ENCODE data around the gene STEAP3. TPM values are rescaled to one million over a fixed set of nuclear protein-coding genes. Genes with fewer than 3 reads are reported as not detected.

STEAP3 gene
- total and polyA plus RNA-seq, 2 donors (not counting 1 experiment from before 2014, with no cell fraction given) = 1.1 to 1.6 TPM

DNA sequence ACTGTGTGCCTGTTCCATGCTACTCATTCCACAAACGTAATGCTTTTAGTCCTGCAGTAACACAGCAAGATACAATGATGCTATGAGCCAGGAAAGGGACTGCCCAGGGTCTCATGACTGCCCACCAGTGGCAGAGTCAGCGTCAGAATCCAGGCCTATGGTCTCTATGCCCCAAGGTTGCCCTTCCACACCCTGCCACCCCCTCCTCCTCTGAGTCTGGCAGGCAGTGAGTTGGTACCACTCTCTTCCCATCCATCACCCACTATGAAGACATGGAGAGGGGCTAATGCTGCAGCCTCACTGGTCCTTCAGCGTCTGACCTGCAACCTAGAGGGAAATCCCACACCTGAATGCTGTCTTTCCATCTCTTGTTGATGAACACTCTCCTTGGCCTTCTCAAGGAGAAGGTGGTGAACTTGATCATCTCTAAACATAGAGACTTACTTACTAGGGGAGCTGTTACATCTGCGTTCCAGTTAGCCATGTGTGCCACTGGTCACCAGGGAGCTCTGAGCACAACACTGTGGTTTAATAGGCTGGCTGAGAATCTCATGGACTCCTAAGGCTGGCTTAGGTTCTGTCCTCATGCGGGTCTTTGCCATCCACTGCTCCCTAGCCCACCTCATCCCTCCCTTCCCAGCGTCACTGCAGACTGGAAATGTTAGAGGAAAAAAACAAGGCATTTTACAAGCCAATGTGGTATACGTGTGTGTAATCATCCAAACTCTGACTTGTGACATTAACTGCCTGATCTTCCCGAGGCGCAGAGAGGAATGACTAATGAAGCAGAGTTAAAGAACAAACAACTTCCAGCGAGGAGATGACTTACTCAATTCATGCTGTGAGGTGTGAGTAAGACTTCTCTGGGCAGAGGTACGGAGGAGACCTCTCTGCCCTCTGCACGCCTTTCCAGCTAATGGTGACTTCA, 28.8 kb downstream of the STEAP3 start:
- Mint-ChIP-seq H3K4me1 (no peaks in the 10 kb centered on the region), H3K27me3 (no peaks in the 10 kb centered on the region), H3K27ac (no peak overlapping the region), H3K9me3 (ENCODE audit: insufficient read depth) (no peaks in the 10 kb centered on the region), H3K4me3 (no peak overlapping the region)
- ChIA-PET POLR2A (no interaction called here), CTCF (interaction anchor here (1.0 kb wide), 1 partner anchor 19 kb away, joined by 3 read pairs; no protein-coding TSS in a partner anchor)
- Histone ChIP-seq H3K9me3 (ENCODE audit: control extremely low read depth in 1 of 3, control insufficient read depth in 2 of 3, insufficient read depth in 1 of 3, low read length in 2 of 3) (no peaks in the 10 kb centered on the region), H3K79me2 (ENCODE audit: control insufficient read depth, insufficient read depth, low read length) (no peaks in the 10 kb centered on the region), H3K27ac (ENCODE audit: low read length in 2 of 2) (no peak overlapping the region), H3K4me1 (ENCODE audit: control insufficient read depth in 2 of 2, insufficient read depth in 2 of 2, low read length in 2 of 2) (no peaks in the 10 kb centered on the region), H3K9ac (ENCODE audit: low read length) (no peak overlapping the region), H2AFZ (ENCODE audit: insufficient read depth, low read depth, low read length, poor library complexity, severe bottlenecking) (no peak overlapping the region), H4K20me1 (ENCODE audit: control insufficient read depth, insufficient read depth, low read length, poor library complexity, severe bottlenecking) (no peaks in the 10 kb centered on the region), H3K4me2 (replicated peaks; ENCODE audit: low read depth, low read length, poor library complexity, severe bottlenecking) (no peak overlapping the region), H3K27me3 (replicated peaks in 1 of 4; ENCODE audit: control extremely low read depth in 1 of 4, control insufficient read depth in 3 of 4, insufficient read depth in 4 of 4, low read length in 3 of 4) (no peaks in the 10 kb centered on the region), H3K36me3 (replicated peaks in 1 of 2; ENCODE audit: control extremely low read depth in 1 of 2, control insufficient read depth in 1 of 2, extremely low read depth in 1 of 2, insufficient read depth in 2 of 2, low read length in 1 of 2) (no peaks in the 10 kb centered on the region), H3K4me3 (ENCODE audit: control extremely low read depth in 1 of 5, extremely low read depth in 1 of 5, insufficient read depth in 1 of 5, low read depth in 2 of 5, low read length in 4 of 5) (no peak overlapping the region)
- TF ChIP-seq EZH2 (IDR thresholded peaks at IDR 0.05; ENCODE audit: borderline replicate concordance, insufficient read depth, low read depth, low read length, poor library complexity, severe bottlenecking) = no peak
- TF ChIP-seq, protein P1, sequence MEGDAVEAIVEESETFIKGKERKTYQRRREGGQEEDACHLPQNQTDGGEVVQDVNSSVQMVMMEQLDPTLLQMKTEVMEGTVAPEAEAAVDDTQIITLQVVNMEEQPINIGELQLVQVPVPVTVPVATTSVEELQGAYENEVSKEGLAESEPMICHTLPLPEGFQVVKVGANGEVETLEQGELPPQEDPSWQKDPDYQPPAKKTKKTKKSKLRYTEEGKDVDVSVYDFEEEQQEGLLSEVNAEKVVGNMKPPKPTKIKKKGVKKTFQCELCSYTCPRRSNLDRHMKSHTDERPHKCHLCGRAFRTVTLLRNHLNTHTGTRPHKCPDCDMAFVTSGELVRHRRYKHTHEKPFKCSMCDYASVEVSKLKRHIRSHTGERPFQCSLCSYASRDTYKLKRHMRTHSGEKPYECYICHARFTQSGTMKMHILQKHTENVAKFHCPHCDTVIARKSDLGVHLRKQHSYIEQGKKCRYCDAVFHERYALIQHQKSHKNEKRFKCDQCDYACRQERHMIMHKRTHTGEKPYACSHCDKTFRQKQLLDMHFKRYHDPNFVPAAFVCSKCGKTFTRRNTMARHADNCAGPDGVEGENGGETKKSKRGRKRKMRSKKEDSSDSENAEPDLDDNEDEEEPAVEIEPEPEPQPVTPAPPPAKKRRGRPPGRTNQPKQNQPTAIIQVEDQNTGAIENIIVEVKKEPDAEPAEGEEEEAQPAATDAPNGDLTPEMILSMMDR (IDR thresholded peaks at IDR 0.05) = no peak
- ATAC-seq (ENCODE audit: low read depth) (no peak), DNase-seq (no peak)
- intact Hi-C loops (cut with micrococcal nuclease) = no loop called here
- 82% methylated on average over 9 of the region's 12 CpGs for WGBS (ENCODE audit: insufficient coverage)

DNA sequence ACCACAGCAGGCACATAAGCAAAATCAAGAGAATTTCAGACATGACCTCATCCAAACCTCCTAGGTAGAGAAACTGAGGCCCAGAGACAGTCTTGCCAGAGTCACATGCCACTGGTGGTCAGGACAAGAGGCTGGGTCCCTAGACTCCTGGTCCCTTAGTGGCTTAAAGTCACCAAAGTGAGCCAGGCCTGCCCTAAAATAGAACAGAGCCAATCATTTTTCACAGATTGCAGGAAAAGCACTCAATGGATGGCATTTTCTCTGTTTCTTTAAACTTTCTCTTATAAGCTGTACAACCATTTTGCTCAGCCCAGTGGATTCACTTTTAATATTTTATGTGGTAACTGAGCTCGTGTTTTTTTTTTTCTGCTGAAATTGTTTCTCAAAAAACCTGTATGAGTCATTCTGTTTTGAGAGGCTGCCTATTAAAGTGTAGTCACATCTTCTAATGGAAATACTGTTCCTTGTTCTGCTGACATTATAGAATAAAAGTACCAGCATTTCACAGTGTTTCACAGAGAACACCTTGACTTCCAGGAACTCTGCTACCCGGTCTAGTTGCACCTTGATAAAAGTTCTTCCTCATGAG, 29.6 kb downstream of the STEAP3 start:
- POLR2A ChIA-PET = no interaction called here
- no peak for DNase-seq
- Histone ChIP-seq H3K79me2 (ENCODE audit: control insufficient read depth, insufficient read depth, low read length) (no peaks in the 10 kb centered on the region), H3K27me3 (replicated peaks in 1 of 4; ENCODE audit: control extremely low read depth in 1 of 4, control insufficient read depth in 3 of 4, insufficient read depth in 4 of 4, low read length in 3 of 4) (no peaks in the 10 kb centered on the region), H2AFZ (ENCODE audit: insufficient read depth, low read depth, low read length, poor library complexity, severe bottlenecking) (no peak overlapping the region), H3K4me1 (ENCODE audit: control insufficient read depth in 2 of 2, insufficient read depth in 2 of 2, low read length in 2 of 2) (no peaks in the 10 kb centered on the region), H4K20me1 (ENCODE audit: control insufficient read depth, insufficient read depth, low read length, poor library complexity, severe bottlenecking) (no peaks in the 10 kb centered on the region), H3K9ac (ENCODE audit: low read length) (no peak overlapping the region), H3K27ac (ENCODE audit: low read length in 2 of 2) (no peak overlapping the region), H3K4me2 (replicated peaks; ENCODE audit: low read depth, low read length, poor library complexity, severe bottlenecking) (no peak overlapping the region), H3K4me3 (ENCODE audit: control extremely low read depth in 1 of 5, extremely low read depth in 1 of 5, insufficient read depth in 1 of 5, low read depth in 2 of 5, low read length in 4 of 5) (no peak overlapping the region), H3K36me3 (replicated peaks in 1 of 2; ENCODE audit: control extremely low read depth in 1 of 2, control insufficient read depth in 1 of 2, extremely low read depth in 1 of 2, insufficient read depth in 2 of 2, low read length in 1 of 2) (no peaks in the 10 kb centered on the region), H3K9me3 (ENCODE audit: control extremely low read depth in 1 of 3, control insufficient read depth in 2 of 3, insufficient read depth in 1 of 3, low read length in 2 of 3) (no peaks in the 10 kb centered on the region)
- no peak for ATAC-seq (ENCODE audit: low read depth)
- no peaks in the 10 kb centered on the region for H3K9me3 Mint-ChIP-seq (ENCODE audit: insufficient read depth)
- WGBS (ENCODE audit: insufficient coverage) = 50% methylated on average over 1 of the region's 2 CpGs
- H3K27me3 Mint-ChIP-seq = no peaks in the 10 kb centered on the region
- no peak overlapping the region for H3K4me3 Mint-ChIP-seq
- H3K27ac Mint-ChIP-seq = no peak overlapping the region
- CTCF ChIA-PET = no interaction called here
- no peaks in the 10 kb centered on the region for H3K4me1 Mint-ChIP-seq
- no peak for TF ChIP-seq EZH2 (IDR thresholded peaks at IDR 0.05; ENCODE audit: borderline replicate concordance, insufficient read depth, low read depth, low read length, poor library complexity, severe bottlenecking)
- TF ChIP-seq, protein P1 (IDR thresholded peaks at IDR 0.05) = no peak
- intact Hi-C loops (cut with micrococcal nuclease) = no loop called here

Data from B cell (primary cell).